NCI-H146 (cell line): Measurements from ENCODE around the gene DIP2B.
"Not testable (repeated sequence)": the region's sequence is repeated elsewhere in the genome, so short reads cannot be mapped to it uniquely, and the experiment has no call there.

Source experiments
- DNase-seq: peaks from one replicate; lab custom pipeline; 2025; lab: John Stamatoyannopoulos, UW

The DIP2B gene

GRCh38 chr12:50728417-50728816 lies 223.6 kb downstream of the DIP2B start:
- DNase-seq: no peak

GRCh38 chr12:50728841-50729240 lies 224.1 kb downstream of the DIP2B start:
- no peak for DNase-seq

GRCh38 chr12:50732591-50732990 lies 227.8 kb downstream of the DIP2B start:
- no peak for DNase-seq

GRCh38 chr12:50733706-50734105 lies 228.9 kb downstream of the DIP2B start:
- DNase-seq: no peak

- peak; percentile 25 for DNase-seq
Observed at GRCh38 chr12:50734409-50735263, 229.9 kb downstream of the DIP2B start.

- no peak for DNase-seq
Observed at GRCh38 chr12:50739611-50740010, 234.8 kb downstream of the DIP2B start.

- DNase-seq: no peak
Observed at GRCh38 chr12:50740307-50740706, 235.5 kb downstream of the DIP2B start.

- DNase-seq: no peak
Observed at GRCh38 chr12:50742776-50743175, 238.0 kb downstream of the DIP2B start.

GRCh38 chr12:50745861-50746260 lies 241.1 kb downstream of the DIP2B start:
- no peak for DNase-seq

- DNase-seq: no peak
Observed at GRCh38 chr12:50746431-50746830, 241.6 kb downstream of the DIP2B start.

- no peak for DNase-seq
Observed at GRCh38 chr12:50747817-50748216, 243.0 kb downstream of the DIP2B start.

- no peak for DNase-seq
Observed at GRCh38 chr12:50749459-50749882, 244.7 kb downstream of the DIP2B start.

- no peak for DNase-seq
Observed at GRCh38 chr12:50750366-50750765, 245.6 kb downstream of the DIP2B start.

GRCh38 chr12:50751948-50752721 lies 247.3 kb downstream of the DIP2B start:
- no peak for DNase-seq

GRCh38 chr12:50753232-50753769 lies 248.5 kb downstream of the DIP2B start:
- DNase-seq: no peak

- DNase-seq: peak; percentile 96
Observed at GRCh38 chr12:50763639-50764285, 259.0 kb downstream of the DIP2B start, which contains the start of gene ATF1. Gene ATF1, plus strand, starts transcription at chr12:50764101. Its CDS starts 16,045 bp downstream, at chr12:50780146.

GRCh38 chr12:50764286-50765094 lies 259.7 kb downstream of the DIP2B start:
- no peak for DNase-seq

- peak; percentile 42 for DNase-seq
Observed at GRCh38 chr12:50765095-50765911, 260.5 kb downstream of the DIP2B start.

- DNase-seq: no peak
Observed at GRCh38 chr12:50768391-50768790, 263.6 kb downstream of the DIP2B start.

- not testable (repeated sequence) for DNase-seq
Observed at GRCh38 chr12:50768813-50769212, 264.0 kb downstream of the DIP2B start.
